HepG2 (cell line): ENCODE data around the gene PAPOLB. TPM values are rescaled to one million over a fixed set of nuclear protein-coding genes. Genes with fewer than 3 reads are reported as not detected.

ENCODE experiments used
- CCDC6 ChIP-seq: sonication (generic); formaldehyde crosslinking; IDR thresholded peaks from 2 replicates; pipeline ENCODE4 v1.8.1; 2022; ENCODE audit warnings: mild to moderate bottlenecking, missing genetic modification reagents, moderate library complexity
- ETV6 ChIP-seq: sonication (generic); formaldehyde crosslinking; conservative IDR thresholded peaks from 2 replicates; pipeline ENCODE4 v1.4.0; 2020; ENCODE audit warnings: missing genetic modification reagents
- HDAC6 ChIP-seq: fragments of 200-600 bp; sonication (generic); IDR thresholded peaks from 2 replicates; pipeline ENCODE4 v1.7.0; 2017; ENCODE audit warnings: mild to moderate bottlenecking, antibody characterized with exemption, low read length, low read depth
- HOXA5 ChIP-seq: sonication (generic); formaldehyde crosslinking; IDR thresholded peaks from 2 replicates; pipeline ENCODE4 v1.4.0; 2020; ENCODE audit warnings: missing genetic modification reagents
- LBX2 ChIP-seq: sonication (generic); formaldehyde crosslinking; IDR thresholded peaks from 2 replicates; pipeline ENCODE4 v1.5.0; 2020; ENCODE audit warnings: missing genetic modification reagents, mild to moderate bottlenecking, borderline replicate concordance
- ZNF24 ChIP-seq: fragments of 450-650 bp; IDR thresholded peaks from 2 replicates; pipeline ENCODE4 v1.6.1; 2017; ENCODE audit warnings: antibody characterized with exemption, mild to moderate bottlenecking
- ZNF274 ChIP-seq: sonication (generic); formaldehyde crosslinking; IDR thresholded peaks from 2 replicates; pipeline ENCODE4 v1.5.1; 2020; ENCODE audit warnings: mild to moderate bottlenecking, missing genetic modification reagents
- ZNF484 ChIP-seq: sonication (generic); formaldehyde crosslinking; IDR thresholded peaks from 2 replicates; pipeline ENCODE4 v1.5.1; 2020; ENCODE audit warnings: mild to moderate bottlenecking, low read depth, missing genetic modification reagents, borderline replicate concordance
- ZNF557 ChIP-seq: sonication (generic); formaldehyde crosslinking; IDR thresholded peaks from 2 replicates; pipeline ENCODE4 v1.4.0; 2020; ENCODE audit warnings: missing genetic modification reagents
- ZNF589 ChIP-seq: sonication (generic); formaldehyde crosslinking; conservative IDR thresholded peaks from 2 replicates; pipeline ENCODE4 v1.8.0; 2022; ENCODE audit warnings: mild to moderate bottlenecking, moderate library complexity, missing genetic modification reagents
- ZSCAN5A ChIP-seq: sonication (generic); formaldehyde crosslinking; IDR thresholded peaks from 2 replicates; pipeline ENCODE4 v1.8.0; 2022; ENCODE audit warnings: mild to moderate bottlenecking, missing genetic modification reagents, borderline replicate concordance
- ZSCAN9 ChIP-seq: IDR thresholded peaks from 2 replicates; pipeline ENCODE4 v1.6.1; 2016; ENCODE audit warnings: borderline replicate concordance
- polyA plus RNA-seq, 8 experiments: library from polyadenylated mRNA; depleted of rRNA in 3 of 8; stranded (reverse) in 7 of 8; unstranded in 1 of 8; fragments of >200 nt; fragmentation: Illumina TruSeq in 4 of 8; extraction: Trizol in 4 of 8; gene quantifications; 2 replicates each; pipeline versions ENCODE4 v1.2.1 to v1.2.3, GENCODE V29; 2011 to 2016; ENCODE audit warnings: low read depth in 4 of 8, missing spikeins in 1 of 8, mixed read lengths in 1 of 8; ENCODE audit not compliant: insufficient read depth in 1 of 8
- total RNA-seq, 5 experiments: library from RNA; depleted of rRNA; stranded (reverse); fragments of >200 nt; fragmentation: Illumina TruSeq; extraction: Trizol; gene quantifications; 2 replicates each; pipeline ENCODE4 v1.2.3, GENCODE V29; 2016; ENCODE audit warnings: low read depth in 1 of 5
- TF ChIP-seq, protein P1 (sequence below): sonication (generic); formaldehyde crosslinking; IDR thresholded peaks from 2 replicates; pipeline ENCODE4 v1.8.0; 2022; ENCODE audit warnings: missing genetic modification reagents, mild to moderate bottlenecking, moderate library complexity, borderline replicate concordance
- TF ChIP-seq, protein P2 (sequence below): sonication (generic); formaldehyde crosslinking; IDR thresholded peaks from 2 replicates; pipeline ENCODE4 v1.5.1; 2020; ENCODE audit warnings: mild to moderate bottlenecking, missing genetic modification reagents, moderate library complexity
- TF ChIP-seq, protein P3 (sequence below): sonication (generic); formaldehyde crosslinking; conservative IDR thresholded peaks from 2 replicates; pipeline ENCODE4 v1.4.0; 2020; ENCODE audit warnings: missing genetic modification reagents
- TF ChIP-seq, protein P4 (sequence below): sonication (generic); formaldehyde crosslinking; IDR thresholded peaks from 2 replicates; pipeline ENCODE4 v1.4.0; 2020; ENCODE audit warnings: missing genetic modification reagents
- TF ChIP-seq, protein P5 (sequence below): sonication (generic); formaldehyde crosslinking; IDR thresholded peaks from 2 replicates; pipeline ENCODE4 v1.8.0; 2023; ENCODE audit warnings: mild to moderate bottlenecking, missing genetic modification reagents

Gene PAPOLB
- total and polyA plus RNA-seq, 2 of the 13 experiments (the other 11 are each of a cell fraction or from before 2014, with no cell fraction given), result not detected

DNA sequence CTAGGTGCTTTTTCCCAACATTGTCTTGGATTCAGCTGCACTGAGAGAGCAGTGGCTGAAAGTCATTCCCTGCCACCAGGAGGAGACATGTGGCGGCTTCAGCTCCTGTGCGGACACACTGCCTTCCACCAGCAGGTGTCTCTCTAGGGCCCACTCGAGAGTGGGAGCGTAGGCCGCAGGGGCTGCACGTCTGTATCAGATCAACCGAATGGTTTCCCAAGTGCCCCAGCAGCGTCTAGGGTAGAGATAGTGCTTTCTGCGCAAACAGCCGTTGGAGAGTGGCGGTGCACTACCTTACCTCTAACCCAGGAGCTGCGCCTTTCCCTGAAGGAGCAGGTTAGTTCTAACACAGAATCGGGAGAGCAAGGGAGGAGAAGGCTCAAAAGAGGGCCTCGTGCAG lies 31.7 kb downstream of the PAPOLB start (continued):
- TF ChIP-seq LBX2 (CRISPR knock-in tag) (no peak), CCDC6 (no peak), ETV6 (CRISPR knock-in tag) (0 out of 2 replicates have a peak, but pooled peaks have one; percentile 47), ZNF24 (no peak), ZNF274 (CRISPR knock-in tag) (no peak), ZSCAN5A (CRISPR knock-in tag) (no peak), ZSCAN9 (CRISPR knock-in tag) (no peak), ZNF484 (CRISPR knock-in tag) (no peak), HDAC6 (no peak), HOXA5 (CRISPR knock-in tag) (no peak), ZNF557 (no peak), ZNF589 (CRISPR knock-in tag) (no peak)
- TF ChIP-seq, protein P1, sequence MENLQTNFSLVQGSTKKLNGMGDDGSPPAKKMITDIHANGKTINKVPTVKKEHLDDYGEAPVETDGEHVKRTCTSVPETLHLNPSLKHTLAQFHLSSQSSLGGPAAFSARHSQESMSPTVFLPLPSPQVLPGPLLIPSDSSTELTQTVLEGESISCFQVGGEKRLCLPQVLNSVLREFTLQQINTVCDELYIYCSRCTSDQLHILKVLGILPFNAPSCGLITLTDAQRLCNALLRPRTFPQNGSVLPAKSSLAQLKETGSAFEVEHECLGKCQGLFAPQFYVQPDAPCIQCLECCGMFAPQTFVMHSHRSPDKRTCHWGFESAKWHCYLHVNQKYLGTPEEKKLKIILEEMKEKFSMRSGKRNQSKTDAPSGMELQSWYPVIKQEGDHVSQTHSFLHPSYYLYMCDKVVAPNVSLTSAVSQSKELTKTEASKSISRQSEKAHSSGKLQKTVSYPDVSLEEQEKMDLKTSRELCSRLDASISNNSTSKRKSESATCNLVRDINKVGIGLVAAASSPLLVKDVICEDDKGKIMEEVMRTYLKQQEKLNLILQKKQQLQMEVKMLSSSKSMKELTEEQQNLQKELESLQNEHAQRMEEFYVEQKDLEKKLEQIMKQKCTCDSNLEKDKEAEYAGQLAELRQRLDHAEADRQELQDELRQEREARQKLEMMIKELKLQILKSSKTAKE (CRISPR knock-in tag), result no peak
- TF ChIP-seq, protein P2, sequence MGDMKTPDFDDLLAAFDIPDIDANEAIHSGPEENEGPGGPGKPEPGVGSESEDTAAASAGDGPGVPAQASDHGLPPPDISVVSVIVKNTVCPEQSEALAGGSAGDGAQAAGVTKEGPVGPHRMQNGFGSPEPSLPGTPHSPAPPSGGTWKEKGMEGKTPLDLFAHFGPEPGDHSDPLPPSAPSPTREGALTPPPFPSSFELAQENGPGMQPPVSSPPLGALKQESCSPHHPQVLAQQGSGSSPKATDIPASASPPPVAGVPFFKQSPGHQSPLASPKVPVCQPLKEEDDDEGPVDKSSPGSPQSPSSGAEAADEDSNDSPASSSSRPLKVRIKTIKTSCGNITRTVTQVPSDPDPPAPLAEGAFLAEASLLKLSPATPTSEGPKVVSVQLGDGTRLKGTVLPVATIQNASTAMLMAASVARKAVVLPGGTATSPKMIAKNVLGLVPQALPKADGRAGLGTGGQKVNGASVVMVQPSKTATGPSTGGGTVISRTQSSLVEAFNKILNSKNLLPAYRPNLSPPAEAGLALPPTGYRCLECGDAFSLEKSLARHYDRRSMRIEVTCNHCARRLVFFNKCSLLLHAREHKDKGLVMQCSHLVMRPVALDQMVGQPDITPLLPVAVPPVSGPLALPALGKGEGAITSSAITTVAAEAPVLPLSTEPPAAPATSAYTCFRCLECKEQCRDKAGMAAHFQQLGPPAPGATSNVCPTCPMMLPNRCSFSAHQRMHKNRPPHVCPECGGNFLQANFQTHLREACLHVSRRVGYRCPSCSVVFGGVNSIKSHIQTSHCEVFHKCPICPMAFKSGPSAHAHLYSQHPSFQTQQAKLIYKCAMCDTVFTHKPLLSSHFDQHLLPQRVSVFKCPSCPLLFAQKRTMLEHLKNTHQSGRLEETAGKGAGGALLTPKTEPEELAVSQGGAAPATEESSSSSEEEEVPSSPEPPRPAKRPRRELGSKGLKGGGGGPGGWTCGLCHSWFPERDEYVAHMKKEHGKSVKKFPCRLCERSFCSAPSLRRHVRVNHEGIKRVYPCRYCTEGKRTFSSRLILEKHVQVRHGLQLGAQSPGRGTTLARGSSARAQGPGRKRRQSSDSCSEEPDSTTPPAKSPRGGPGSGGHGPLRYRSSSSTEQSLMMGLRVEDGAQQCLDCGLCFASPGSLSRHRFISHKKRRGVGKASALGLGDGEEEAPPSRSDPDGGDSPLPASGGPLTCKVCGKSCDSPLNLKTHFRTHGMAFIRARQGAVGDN (CRISPR knock-in tag), result peak; percentile 68
- TF ChIP-seq, protein P3, sequence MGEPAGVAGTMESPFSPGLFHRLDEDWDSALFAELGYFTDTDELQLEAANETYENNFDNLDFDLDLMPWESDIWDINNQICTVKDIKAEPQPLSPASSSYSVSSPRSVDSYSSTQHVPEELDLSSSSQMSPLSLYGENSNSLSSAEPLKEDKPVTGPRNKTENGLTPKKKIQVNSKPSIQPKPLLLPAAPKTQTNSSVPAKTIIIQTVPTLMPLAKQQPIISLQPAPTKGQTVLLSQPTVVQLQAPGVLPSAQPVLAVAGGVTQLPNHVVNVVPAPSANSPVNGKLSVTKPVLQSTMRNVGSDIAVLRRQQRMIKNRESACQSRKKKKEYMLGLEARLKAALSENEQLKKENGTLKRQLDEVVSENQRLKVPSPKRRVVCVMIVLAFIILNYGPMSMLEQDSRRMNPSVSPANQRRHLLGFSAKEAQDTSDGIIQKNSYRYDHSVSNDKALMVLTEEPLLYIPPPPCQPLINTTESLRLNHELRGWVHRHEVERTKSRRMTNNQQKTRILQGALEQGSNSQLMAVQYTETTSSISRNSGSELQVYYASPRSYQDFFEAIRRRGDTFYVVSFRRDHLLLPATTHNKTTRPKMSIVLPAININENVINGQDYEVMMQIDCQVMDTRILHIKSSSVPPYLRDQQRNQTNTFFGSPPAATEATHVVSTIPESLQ (CRISPR knock-in tag), result no peak
- TF ChIP-seq, protein P4, sequence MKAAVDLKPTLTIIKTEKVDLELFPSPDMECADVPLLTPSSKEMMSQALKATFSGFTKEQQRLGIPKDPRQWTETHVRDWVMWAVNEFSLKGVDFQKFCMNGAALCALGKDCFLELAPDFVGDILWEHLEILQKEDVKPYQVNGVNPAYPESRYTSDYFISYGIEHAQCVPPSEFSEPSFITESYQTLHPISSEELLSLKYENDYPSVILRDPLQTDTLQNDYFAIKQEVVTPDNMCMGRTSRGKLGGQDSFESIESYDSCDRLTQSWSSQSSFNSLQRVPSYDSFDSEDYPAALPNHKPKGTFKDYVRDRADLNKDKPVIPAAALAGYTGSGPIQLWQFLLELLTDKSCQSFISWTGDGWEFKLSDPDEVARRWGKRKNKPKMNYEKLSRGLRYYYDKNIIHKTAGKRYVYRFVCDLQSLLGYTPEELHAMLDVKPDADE (CRISPR knock-in tag), result no peak
- TF ChIP-seq, protein P5, sequence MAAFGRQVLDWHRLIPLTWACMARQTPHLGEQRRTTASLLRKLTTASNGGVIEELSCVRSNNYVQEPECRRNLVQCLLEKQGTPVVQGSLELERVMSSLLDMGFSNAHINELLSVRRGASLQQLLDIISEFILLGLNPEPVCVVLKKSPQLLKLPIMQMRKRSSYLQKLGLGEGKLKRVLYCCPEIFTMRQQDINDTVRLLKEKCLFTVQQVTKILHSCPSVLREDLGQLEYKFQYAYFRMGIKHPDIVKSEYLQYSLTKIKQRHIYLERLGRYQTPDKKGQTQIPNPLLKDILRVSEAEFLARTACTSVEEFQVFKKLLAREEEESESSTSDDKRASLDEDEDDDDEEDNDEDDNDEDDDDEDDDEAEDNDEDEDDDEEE (CRISPR knock-in tag), result no peak
